ENCODE data around the gene TMOD3. TPM values are rescaled to one million over a fixed set of nuclear protein-coding genes. Genes with fewer than 3 reads are reported as not detected.

Gene TMOD3
- total RNA-seq, 2 experiments from 2014 or later = 53.6 to 59.2 TPM

DNA sequence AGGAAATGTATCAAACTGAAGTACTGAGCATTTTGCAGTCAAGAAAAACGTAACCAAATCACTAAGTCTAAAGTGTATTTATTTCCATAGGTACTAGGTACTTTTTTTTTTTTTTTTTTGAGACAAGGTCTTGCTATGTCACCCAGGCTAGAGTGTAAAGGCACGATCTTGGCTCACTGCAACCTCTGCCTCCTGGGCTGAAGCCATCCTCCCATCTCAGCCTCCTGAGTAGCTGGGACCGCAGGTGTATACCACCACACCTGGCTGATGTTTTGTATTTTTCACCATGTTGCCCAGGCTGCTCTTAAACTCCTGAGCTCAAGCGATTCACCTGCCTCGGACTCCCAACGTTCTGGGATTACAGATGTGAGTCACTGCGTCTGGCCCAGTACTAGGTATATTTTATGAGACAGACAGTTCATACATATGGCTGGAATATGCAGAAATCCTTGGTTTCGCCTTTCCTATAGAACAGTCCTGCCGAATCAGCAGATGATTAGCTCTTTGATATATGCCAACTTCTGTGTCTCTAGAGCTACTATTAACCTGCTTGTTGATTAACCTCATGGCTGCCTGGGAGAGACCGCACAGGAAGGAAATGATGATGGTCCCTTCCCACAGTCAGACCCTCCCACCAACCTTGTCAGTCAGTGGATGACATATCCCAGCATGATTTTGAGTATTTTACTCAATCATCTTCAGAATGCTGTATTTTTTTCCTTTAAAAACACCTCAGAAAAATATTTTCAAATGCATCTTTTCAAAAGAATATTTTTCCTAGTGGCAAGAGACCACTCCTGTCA, 32.3 kb downstream of the TMOD3 start:
- Mint-ChIP-seq H3K36me3 (ENCODE audit: low read depth) (peaks cover 35% of the 10 kb centered on the region), H3K27ac (peak overlapping the region; percentile 72), H3K9me3 (peaks cover 2% of the 10 kb centered on the region), H3K4me3 (peak overlapping the region; percentile 31), H3K4me1 (ENCODE audit: low read depth) (peaks cover 57% of the 10 kb centered on the region), H3K27me3 (no peaks in the 10 kb centered on the region)
- ATAC-seq (peak; percentile 90), DNase-seq (peak; percentile 76)
- TF ChIP-seq, protein P1, sequence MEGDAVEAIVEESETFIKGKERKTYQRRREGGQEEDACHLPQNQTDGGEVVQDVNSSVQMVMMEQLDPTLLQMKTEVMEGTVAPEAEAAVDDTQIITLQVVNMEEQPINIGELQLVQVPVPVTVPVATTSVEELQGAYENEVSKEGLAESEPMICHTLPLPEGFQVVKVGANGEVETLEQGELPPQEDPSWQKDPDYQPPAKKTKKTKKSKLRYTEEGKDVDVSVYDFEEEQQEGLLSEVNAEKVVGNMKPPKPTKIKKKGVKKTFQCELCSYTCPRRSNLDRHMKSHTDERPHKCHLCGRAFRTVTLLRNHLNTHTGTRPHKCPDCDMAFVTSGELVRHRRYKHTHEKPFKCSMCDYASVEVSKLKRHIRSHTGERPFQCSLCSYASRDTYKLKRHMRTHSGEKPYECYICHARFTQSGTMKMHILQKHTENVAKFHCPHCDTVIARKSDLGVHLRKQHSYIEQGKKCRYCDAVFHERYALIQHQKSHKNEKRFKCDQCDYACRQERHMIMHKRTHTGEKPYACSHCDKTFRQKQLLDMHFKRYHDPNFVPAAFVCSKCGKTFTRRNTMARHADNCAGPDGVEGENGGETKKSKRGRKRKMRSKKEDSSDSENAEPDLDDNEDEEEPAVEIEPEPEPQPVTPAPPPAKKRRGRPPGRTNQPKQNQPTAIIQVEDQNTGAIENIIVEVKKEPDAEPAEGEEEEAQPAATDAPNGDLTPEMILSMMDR (IDR thresholded peaks at IDR 0.05) = no peak
- ChIA-PET CTCF (interaction anchor here (1.0 to 1.9 kb wide), 3 partner anchors 27 to 85 kb away, joined by 3 to 7 read pairs (median 4); no protein-coding TSS in a partner anchor), POLR2A (no interaction called here)
- intact Hi-C loops (cut with micrococcal nuclease) = no loop called here

DNA sequence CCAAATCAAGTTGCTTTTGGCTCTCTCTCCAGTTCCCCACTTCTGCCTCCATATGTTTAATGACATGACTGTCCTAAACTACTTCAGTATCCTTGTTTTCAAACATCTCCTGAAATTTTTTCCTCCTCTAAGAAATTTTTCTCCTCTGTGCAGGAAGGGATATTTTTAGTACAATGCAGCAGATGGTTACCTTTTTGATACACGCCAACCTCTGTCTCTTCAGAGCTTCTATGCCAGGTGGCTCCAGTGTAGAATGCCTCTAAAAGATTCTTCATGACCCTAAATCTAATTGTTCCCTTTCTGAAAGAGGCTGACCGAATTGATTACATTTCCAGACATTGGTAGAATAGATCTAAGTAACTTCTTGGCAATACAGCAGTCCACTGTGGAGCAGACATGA, 33.7 kb downstream of the TMOD3 start:
- Mint-ChIP-seq H3K4me3 (no peak overlapping the region), H3K27me3 (no peaks in the 10 kb centered on the region), H3K36me3 (ENCODE audit: low read depth) (peaks cover 40% of the 10 kb centered on the region), H3K27ac (peak overlapping the region; percentile 58), H3K4me1 (ENCODE audit: low read depth) (peaks cover 51% of the 10 kb centered on the region), H3K9me3 (peaks cover 2% of the 10 kb centered on the region)
- ATAC-seq (no peak), DNase-seq (no peak)
- TF ChIP-seq, protein P1 (IDR thresholded peaks at IDR 0.05) = no peak
- intact Hi-C loops (cut with micrococcal nuclease) = no loop called here
- POLR2A ChIA-PET = interaction anchor here (1.2 kb wide), 1 partner anchor 11 kb away, joined by 3 read pairs; no protein-coding TSS in a partner anchor
- CTCF ChIA-PET = interaction anchor here (1.3 to 1.9 kb wide), 2 partner anchors 26 to 213 kb away, joined by 4 to 7 read pairs; no protein-coding TSS in a partner anchor

GRCh38 chr15:51864408-51865056, 35.1 kb downstream of the TMOD3 start:
- H3K27ac Mint-ChIP-seq = peak overlapping the region; percentile 60
- POLR2A ChIA-PET = interaction anchor here (0.6 kb wide), 1 partner anchor 15 kb away, joined by 4 read pairs; no protein-coding TSS in a partner anchor
- DNase-seq = peak; percentile 35
- TF ChIP-seq, protein P1 (IDR thresholded peaks at IDR 0.05) = no peak
- H3K27me3 Mint-ChIP-seq = no peaks in the 10 kb centered on the region
- peaks cover 43% of the 10 kb centered on the region for H3K36me3 Mint-ChIP-seq (ENCODE audit: low read depth)
- no peaks in the 10 kb centered on the region for H3K9me3 Mint-ChIP-seq
- ATAC-seq = peak; percentile 46
- no peak overlapping the region for H3K4me3 Mint-ChIP-seq
- peaks cover 46% of the 10 kb centered on the region for H3K4me1 Mint-ChIP-seq (ENCODE audit: low read depth)
- CTCF ChIA-PET = interaction anchor here (1.8 kb wide), 1 partner anchor 88 kb away, joined by 3 read pairs; no protein-coding TSS in a partner anchor
- intact Hi-C loops (cut with micrococcal nuclease) = no loop called here

DNA sequence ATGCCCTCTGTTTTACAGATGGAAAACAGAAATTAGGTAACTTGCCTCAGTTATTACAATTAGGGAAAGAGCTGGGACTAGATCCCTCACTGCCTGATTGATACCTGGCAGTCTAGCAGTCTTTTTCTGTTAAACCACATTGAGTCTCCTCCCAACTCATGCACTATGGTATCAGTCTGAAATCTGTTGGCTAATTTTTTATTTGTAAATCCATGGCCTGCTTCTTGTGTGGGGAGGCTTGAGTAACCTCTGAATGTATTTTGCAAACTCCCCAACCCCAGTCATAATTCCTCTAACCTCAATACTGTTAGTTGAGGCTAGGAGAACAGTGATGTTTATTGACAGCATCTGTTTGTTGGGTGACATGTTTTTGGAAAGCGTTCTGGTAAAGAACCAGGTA, 35.9 kb downstream of the TMOD3 start:
- CTCF ChIA-PET = interaction anchor here (1.0 to 1.8 kb wide), 3 partner anchors 10 to 89 kb away, joined by 3 to 6 read pairs (median 4); no protein-coding TSS in a partner anchor
- peaks cover 41% of the 10 kb centered on the region for H3K4me1 Mint-ChIP-seq (ENCODE audit: low read depth)
- no peaks in the 10 kb centered on the region for H3K27me3 Mint-ChIP-seq
- DNase-seq = no peak
- POLR2A ChIA-PET = interaction anchor here (0.6 to 1.4 kb wide), 2 partner anchors 14 to 20 kb away, joined by 3 to 4 read pairs; no protein-coding TSS in a partner anchor
- no peak overlapping the region for H3K4me3 Mint-ChIP-seq
- peaks cover 49% of the 10 kb centered on the region for H3K36me3 Mint-ChIP-seq (ENCODE audit: low read depth)
- no peak overlapping the region for H3K27ac Mint-ChIP-seq
- H3K9me3 Mint-ChIP-seq = no peaks in the 10 kb centered on the region
- TF ChIP-seq, protein P1 (IDR thresholded peaks at IDR 0.05) = no peak
- intact Hi-C loops (cut with micrococcal nuclease) = no loop called here
- no peak for ATAC-seq

All from activated CD8-positive, alpha-beta T cell treated with anti-CD3 and anti-CD28 coated beads for 36 hours (primary cell).